OCI-LY1 (cell line): ENCODE results near the gene RET.

ENCODE experiments used
- CTCF ChIP-seq: fragments of 200-600 bp; sonication (generic), shearing (Covaris generic); IDR thresholded peaks from 2 replicates; pipeline ENCODE4 v1.5.1; 2017; ENCODE audit warnings: mild to moderate bottlenecking, antibody characterized with exemption, low read length, moderate library complexity, mixed read lengths
- EZH2 ChIP-seq: fragments of 200-600 bp; sonication (generic), shearing (Covaris generic); IDR thresholded peaks from 2 replicates; pipeline ENCODE4 v1.8.0; 2017; ENCODE audit warnings: borderline replicate concordance, mixed run types, mild to moderate bottlenecking, antibody characterized with exemption, low read length, moderate library complexity, mixed read lengths

- TF ChIP-seq CTCF = no peak
- TF ChIP-seq EZH2 = no peak
Observed at GRCh38 chr10:43145311-43145710, 68.4 kb downstream of the RET start.
